Thyroid gland (tissue), 4 donors: ENCODE data around the gene COL11A2.

Experiments
- POLR2A ChIP-seq, 2 donors: fragments of 450-650 bp; IDR thresholded peaks; one replicate each; pipeline ENCODE4 v1.6.1; 2017; ENCODE audit warnings: antibody characterized with exemption in 2 of 2, mild to moderate bottlenecking in 2 of 2, moderate library complexity in 1 of 2
- TF ChIP-seq, protein P1 (sequence below), 6 experiments: fragments of 200-600 bp in 3 of 6; fragments of 450-650 bp in 3 of 6; sonication (generic) in 3 of 6; IDR thresholded peaks; one replicate each; pipeline ENCODE4 v1.5.1; 2016 to 2019; ENCODE audit warnings: antibody characterized with exemption in 6 of 6, mild to moderate bottlenecking in 2 of 6, inconsistent platforms in 1 of 6, moderate library complexity in 1 of 6

DNA sequence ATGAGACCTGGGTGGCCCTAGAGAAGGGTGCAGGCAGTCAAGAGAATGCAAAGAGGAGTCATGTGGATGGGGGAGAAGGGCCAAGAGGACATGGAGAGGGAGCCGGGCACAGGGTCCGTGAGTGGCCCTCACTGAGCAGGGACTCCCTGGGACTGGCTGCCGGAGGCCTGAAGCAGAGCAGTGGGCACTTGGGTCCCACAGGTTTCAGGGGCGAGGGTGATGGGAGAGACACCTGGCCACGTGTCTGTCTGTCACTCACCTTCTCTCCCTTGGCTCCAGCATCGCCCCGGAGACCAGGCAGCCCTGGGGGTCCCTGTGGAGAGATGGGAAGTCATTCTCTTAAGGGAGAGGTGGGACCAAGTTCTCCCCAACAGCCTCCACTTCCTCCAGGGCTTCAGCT, 25.5 kb downstream of the COL11A2 start:
- TF ChIP-seq, protein P1, sequence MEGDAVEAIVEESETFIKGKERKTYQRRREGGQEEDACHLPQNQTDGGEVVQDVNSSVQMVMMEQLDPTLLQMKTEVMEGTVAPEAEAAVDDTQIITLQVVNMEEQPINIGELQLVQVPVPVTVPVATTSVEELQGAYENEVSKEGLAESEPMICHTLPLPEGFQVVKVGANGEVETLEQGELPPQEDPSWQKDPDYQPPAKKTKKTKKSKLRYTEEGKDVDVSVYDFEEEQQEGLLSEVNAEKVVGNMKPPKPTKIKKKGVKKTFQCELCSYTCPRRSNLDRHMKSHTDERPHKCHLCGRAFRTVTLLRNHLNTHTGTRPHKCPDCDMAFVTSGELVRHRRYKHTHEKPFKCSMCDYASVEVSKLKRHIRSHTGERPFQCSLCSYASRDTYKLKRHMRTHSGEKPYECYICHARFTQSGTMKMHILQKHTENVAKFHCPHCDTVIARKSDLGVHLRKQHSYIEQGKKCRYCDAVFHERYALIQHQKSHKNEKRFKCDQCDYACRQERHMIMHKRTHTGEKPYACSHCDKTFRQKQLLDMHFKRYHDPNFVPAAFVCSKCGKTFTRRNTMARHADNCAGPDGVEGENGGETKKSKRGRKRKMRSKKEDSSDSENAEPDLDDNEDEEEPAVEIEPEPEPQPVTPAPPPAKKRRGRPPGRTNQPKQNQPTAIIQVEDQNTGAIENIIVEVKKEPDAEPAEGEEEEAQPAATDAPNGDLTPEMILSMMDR (IDR thresholded peaks at IDR 0.05): no peak
- no peak for TF ChIP-seq POLR2A (IDR thresholded peaks at IDR 0.05)
